SK-N-SH (cell line): ENCODE results near the gene HNRNPF. TPM values are rescaled to one million over a fixed set of nuclear protein-coding genes. Genes with fewer than 3 reads are reported as not detected.

Source experiments
- CTCF ChIA-PET: fragments of 300-600, 350-600 bp; formaldehyde crosslinking; extraction: SDS; loops from one replicate; lab custom pipeline; 2021; lab: Yijun Ruan, JAX
- POLR2A ChIA-PET: fragments of 350-600 bp; sonication (Branson Sonifier 250); formaldehyde crosslinking; extraction: SDS; loops from one replicate; lab custom pipeline; 2020; ENCODE audit warnings: antibody characterized with exemption, inconsistent platforms; lab: Yijun Ruan, JAX
- DNase-seq: peaks from one replicate; pipeline ENCODE4 v3.0.0; 2012
- H2AFZ ChIP-seq: fragments of 200-600 bp; sonication (generic); 2 replicates; pipeline ENCODE4 v1.8.1; 2016; ENCODE audit warnings: antibody characterized with exemption, mild to moderate bottlenecking, low read depth
- H3F3A ChIP-seq: fragments of 200-600 bp; sonication (generic); replicated peaks from 2 replicates; pipeline ENCODE3; 2016; ENCODE audit warnings: antibody characterized with exemption, mild to moderate bottlenecking; ENCODE audit not compliant: insufficient read depth
- H3K27ac ChIP-seq, 2 experiments: fragments of 200-500 bp in 1 of 2; fragments of 200-600 bp in 1 of 2; sonication (Bioruptor generic) in 1 of 2; sonication (generic), shearing (Covaris generic) in 1 of 2; 2 replicates each; pipeline versions ENCODE4 v1.5.1 to v1.6.1; 2014 to 2016; ENCODE audit warnings: low read depth in 2 of 2, inconsistent platforms in 1 of 2, low read length in 1 of 2, mild to moderate bottlenecking in 1 of 2, mixed read lengths in 1 of 2
- H3K27me3 ChIP-seq: fragments of 200-600 bp; sonication (generic), shearing (Covaris generic); 2 replicates; pipeline ENCODE4 v1.6.1; 2016; ENCODE audit warnings: mixed run types; ENCODE audit not compliant: insufficient read depth
- H3K36me3 ChIP-seq, 2 experiments: fragments of 200-500 bp in 1 of 2; fragments of 200-600 bp in 1 of 2; sonication (Bioruptor generic) in 1 of 2; sonication (generic) in 1 of 2; replicated peaks in 1 of 2; 2 replicates each; pipeline versions ENCODE3 to v1.5.1; 2014 to 2016; ENCODE audit warnings: low read length in 1 of 2, mild to moderate bottlenecking in 1 of 2; ENCODE audit not compliant: insufficient read depth in 2 of 2, control insufficient read depth in 1 of 2
- H3K4me1 ChIP-seq, 2 experiments: fragments of 200-500 bp in 1 of 2; fragments of 200-600 bp in 1 of 2; sonication (Bioruptor generic) in 1 of 2; sonication (generic), shearing (Covaris generic) in 1 of 2; 2 replicates each; pipeline versions ENCODE4 v1.5.1 to v1.6.1; 2014 to 2016; ENCODE audit warnings: low read depth in 1 of 2, low read length in 1 of 2, mixed run types in 1 of 2; ENCODE audit not compliant: insufficient read depth in 2 of 2, control insufficient read depth in 1 of 2
- H3K4me2 ChIP-seq: fragments of 200-600 bp; sonication (generic), shearing (Covaris generic); 2 replicates; pipeline ENCODE4 v1.6.1; 2017; ENCODE audit warnings: mixed run types
- H3K4me3 ChIP-seq, 2 experiments: fragments of 200-500 bp in 1 of 2; fragments of 200-600 bp in 1 of 2; sonication (Bioruptor generic) in 1 of 2; sonication (generic), shearing (Covaris generic) in 1 of 2; 2 replicates each; pipeline versions ENCODE4 v1.5.1 to v1.8.1; 2014 to 2016; ENCODE audit warnings: low read depth in 2 of 2, inconsistent platforms in 1 of 2, low read length in 1 of 2, mild to moderate bottlenecking in 1 of 2, mixed read lengths in 1 of 2, moderate library complexity in 1 of 2
- H3K79me2 ChIP-seq: fragments of 200-600 bp; sonication (generic); 2 replicates; pipeline ENCODE4 v1.8.1; 2017; ENCODE audit warnings: mild to moderate bottlenecking; ENCODE audit not compliant: insufficient read depth
- H3K9ac ChIP-seq: fragments of 200-600 bp; sonication (generic); 2 replicates; pipeline ENCODE4 v1.6.1; 2017; ENCODE audit warnings: mixed run types
- H3K9me2 ChIP-seq: fragments of 200-600 bp; sonication (generic); 2 replicates; pipeline ENCODE4 v1.6.1; 2017; ENCODE audit warnings: mixed run types
- H3K9me3 ChIP-seq: fragments of 200-600 bp; sonication (generic); 2 replicates; pipeline ENCODE4 v1.6.1; 2017; ENCODE audit warnings: mixed run types, mild to moderate bottlenecking, moderate library complexity
- H4K20me1 ChIP-seq: fragments of 200-600 bp; sonication (generic); 2 replicates; pipeline ENCODE4 v1.6.1; 2017; ENCODE audit warnings: mild to moderate bottlenecking, mixed run types; ENCODE audit not compliant: insufficient read depth
- ELF1 ChIP-seq: IDR thresholded peaks from 2 replicates; pipeline ENCODE4 v1.4.0; 2012
- EZH2phosphoT487 ChIP-seq: fragments of 200-600 bp; sonication (generic); IDR thresholded peaks from 2 replicates; pipeline ENCODE4 v1.6.1; 2017; ENCODE audit warnings: low read depth, mixed run types, mild to moderate bottlenecking, antibody characterized with exemption, moderate library complexity, borderline replicate concordance
- FOXJ3 ChIP-seq: sonication (generic); formaldehyde crosslinking; IDR thresholded peaks from 2 replicates; pipeline ENCODE4 v1.5.1; 2020; ENCODE audit warnings: mild to moderate bottlenecking, missing genetic modification reagents
- GABPA ChIP-seq: IDR thresholded peaks from 2 replicates; pipeline ENCODE4 v1.4.0; 2012; ENCODE audit warnings: low read depth, mild to moderate bottlenecking
- JUND ChIP-seq: IDR thresholded peaks from 2 replicates; pipeline ENCODE4 v1.4.0; 2012
- RFX5 ChIP-seq: IDR thresholded peaks from 2 replicates; pipeline ENCODE4 v1.6.1; 2012; ENCODE audit warnings: mild to moderate bottlenecking, improper control_type of control experiment, low read length
- SIN3A ChIP-seq: IDR thresholded peaks from 2 replicates; pipeline ENCODE4 v1.6.1; 2012; ENCODE audit warnings: low read depth, mild to moderate bottlenecking, low read length, moderate library complexity, borderline replicate concordance
- WGBS: methylation state at CpG from one replicate; pipeline ENCODE4 v1.1.6; 2017; ENCODE audit warnings: low lambda C conversion rate; 5-methylcytosine and 5-hydroxymethylcytosine counted together
- polyA plus RNA-seq, 3 experiments: library from polyadenylated mRNA; depleted of rRNA; stranded (reverse); fragments of >200 nt; gene quantifications; 2 replicates each; pipeline ENCODE4 v1.2.3, GENCODE V29; 2012
- TF ChIP-seq, protein P1 (sequence below): IDR thresholded peaks from 2 replicates; pipeline ENCODE4 v1.6.1; 2012; ENCODE audit warnings: mild to moderate bottlenecking, low read depth, low read length, moderate library complexity
- TF ChIP-seq, protein P2 (sequence below): fragments of 150-350 bp; IDR thresholded peaks from 2 replicates; pipeline ENCODE4 v1.6.1; 2017; ENCODE audit warnings: antibody characterized with exemption, low read length, low read depth, borderline replicate concordance
- TF ChIP-seq, protein P3 (sequence below): fragments of 200-600 bp; sonication (generic); IDR thresholded peaks from 2 replicates; pipeline ENCODE4 v1.6.1; 2017; ENCODE audit warnings: antibody characterized with exemption, mild to moderate bottlenecking, moderate library complexity

The HNRNPF gene
- polyA plus RNA-seq, 1 of the 3 experiments (the other 2 are of a cell fraction) = 195 TPM

DNA sequence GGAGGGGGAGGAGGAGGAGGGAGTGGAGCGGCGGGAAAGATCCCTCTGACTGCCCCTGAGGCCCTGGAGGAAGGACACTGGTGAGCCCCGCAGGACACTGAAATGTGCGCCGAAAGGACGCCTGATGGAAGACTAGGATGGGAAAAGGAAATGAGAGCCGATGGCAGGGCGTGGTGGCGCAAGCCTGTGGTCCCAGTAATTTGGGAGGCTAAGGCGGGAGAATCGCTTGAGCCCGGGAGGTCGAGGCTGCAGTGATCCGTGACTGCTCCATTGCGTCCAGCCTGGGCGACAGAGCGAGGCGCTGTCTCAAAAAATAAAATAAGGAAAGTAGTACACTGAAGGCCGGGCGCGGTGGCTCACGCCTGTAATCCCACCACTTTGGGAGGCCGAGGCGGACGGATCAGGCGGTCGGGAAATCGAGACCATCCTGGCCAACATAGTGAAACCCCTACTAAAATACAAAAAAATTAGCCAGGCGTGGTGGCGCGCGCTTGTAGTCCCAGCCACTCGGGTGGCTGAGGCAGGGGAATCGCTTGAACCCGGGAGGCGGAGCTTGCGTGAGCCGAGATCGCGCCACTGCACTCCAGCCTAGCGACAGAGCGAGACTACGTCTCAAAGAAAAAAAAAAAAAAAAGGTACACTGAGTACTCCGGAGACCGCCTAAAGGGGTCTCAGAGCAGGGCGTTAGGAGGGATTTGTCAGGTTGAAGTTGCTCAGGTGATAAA lies 561 bp upstream of the HNRNPF start (continued):
- no peak for TF ChIP-seq EZH2phosphoT487
- TF ChIP-seq SIN3A = no peak
- TF ChIP-seq ELF1 = no peak
- TF ChIP-seq, protein P1, sequence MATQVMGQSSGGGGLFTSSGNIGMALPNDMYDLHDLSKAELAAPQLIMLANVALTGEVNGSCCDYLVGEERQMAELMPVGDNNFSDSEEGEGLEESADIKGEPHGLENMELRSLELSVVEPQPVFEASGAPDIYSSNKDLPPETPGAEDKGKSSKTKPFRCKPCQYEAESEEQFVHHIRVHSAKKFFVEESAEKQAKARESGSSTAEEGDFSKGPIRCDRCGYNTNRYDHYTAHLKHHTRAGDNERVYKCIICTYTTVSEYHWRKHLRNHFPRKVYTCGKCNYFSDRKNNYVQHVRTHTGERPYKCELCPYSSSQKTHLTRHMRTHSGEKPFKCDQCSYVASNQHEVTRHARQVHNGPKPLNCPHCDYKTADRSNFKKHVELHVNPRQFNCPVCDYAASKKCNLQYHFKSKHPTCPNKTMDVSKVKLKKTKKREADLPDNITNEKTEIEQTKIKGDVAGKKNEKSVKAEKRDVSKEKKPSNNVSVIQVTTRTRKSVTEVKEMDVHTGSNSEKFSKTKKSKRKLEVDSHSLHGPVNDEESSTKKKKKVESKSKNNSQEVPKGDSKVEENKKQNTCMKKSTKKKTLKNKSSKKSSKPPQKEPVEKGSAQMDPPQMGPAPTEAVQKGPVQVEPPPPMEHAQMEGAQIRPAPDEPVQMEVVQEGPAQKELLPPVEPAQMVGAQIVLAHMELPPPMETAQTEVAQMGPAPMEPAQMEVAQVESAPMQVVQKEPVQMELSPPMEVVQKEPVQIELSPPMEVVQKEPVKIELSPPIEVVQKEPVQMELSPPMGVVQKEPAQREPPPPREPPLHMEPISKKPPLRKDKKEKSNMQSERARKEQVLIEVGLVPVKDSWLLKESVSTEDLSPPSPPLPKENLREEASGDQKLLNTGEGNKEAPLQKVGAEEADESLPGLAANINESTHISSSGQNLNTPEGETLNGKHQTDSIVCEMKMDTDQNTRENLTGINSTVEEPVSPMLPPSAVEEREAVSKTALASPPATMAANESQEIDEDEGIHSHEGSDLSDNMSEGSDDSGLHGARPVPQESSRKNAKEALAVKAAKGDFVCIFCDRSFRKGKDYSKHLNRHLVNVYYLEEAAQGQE = no peak
- TF ChIP-seq RFX5 = 0 out of 2 replicates have a peak, but pooled peaks have one; percentile 36
- no peak for TF ChIP-seq JUND
- no peak for TF ChIP-seq FOXJ3
- TF ChIP-seq GABPA = no peak

DNA sequence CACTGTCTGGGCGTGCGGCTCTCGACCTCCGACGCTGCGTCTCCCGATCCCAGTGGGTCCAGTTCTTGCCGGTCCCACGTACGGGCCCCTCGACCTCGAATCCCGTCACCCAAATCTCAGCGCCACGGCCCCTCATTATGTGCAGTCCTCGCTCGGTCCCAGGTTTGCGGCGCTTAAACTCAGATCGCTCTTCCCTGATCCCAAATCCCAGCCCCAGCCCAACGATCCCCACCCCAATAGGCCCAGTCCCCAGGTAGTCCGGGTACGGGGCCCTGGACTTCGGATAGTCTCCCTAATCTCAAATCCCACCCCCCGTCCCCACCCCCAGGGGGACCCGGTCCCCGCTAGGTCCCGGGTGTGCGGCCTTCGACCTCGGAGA lies 666 bp downstream of the HNRNPF start:
- Histone ChIP-seq H3K9ac (peak overlapping the region; percentile 99), H3K27me3 (no peaks in the 10 kb centered on the region), H3K36me3 (peaks cover 0 to 15% of the 10 kb centered on the region in 2 experiments), H3K9me3 (no peaks in the 10 kb centered on the region), H4K20me1 (peaks cover 45% of the 10 kb centered on the region), H3K79me2 (peaks cover 56% of the 10 kb centered on the region), H3K4me2 (peak overlapping the region; percentile 98), H3K4me1 (peaks cover 11 to 12% of the 10 kb centered on the region in 2 experiments; a peak in 2 of 4 replicates), H2AFZ (no peak overlapping the region), H3K4me3 (peak overlapping the region; percentile 67 to 86), H3K9me2 (no peaks in the 10 kb centered on the region), H3F3A (peaks cover 18% of the 10 kb centered on the region), H3K27ac (peak overlapping the region; percentile 92 to 97)
- ChIA-PET POLR2A (interaction anchor here (0.9 to 1.4 kb wide), 2 partner anchors 10 to 12 kb away, joined by 3 to 4 read pairs; no protein-coding TSS in a partner anchor), CTCF (interaction anchor here (0.6 to 1.8 kb wide), 4 partner anchors 11 to 202 kb away, joined by 3 to 6 read pairs (median 5); partner anchors contain the start of gene ZNF487)
- TF ChIP-seq, protein P2, sequence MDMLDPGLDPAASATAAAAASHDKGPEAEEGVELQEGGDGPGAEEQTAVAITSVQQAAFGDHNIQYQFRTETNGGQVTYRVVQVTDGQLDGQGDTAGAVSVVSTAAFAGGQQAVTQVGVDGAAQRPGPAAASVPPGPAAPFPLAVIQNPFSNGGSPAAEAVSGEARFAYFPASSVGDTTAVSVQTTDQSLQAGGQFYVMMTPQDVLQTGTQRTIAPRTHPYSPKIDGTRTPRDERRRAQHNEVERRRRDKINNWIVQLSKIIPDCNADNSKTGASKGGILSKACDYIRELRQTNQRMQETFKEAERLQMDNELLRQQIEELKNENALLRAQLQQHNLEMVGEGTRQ = no peak
- TF ChIP-seq, protein P3, sequence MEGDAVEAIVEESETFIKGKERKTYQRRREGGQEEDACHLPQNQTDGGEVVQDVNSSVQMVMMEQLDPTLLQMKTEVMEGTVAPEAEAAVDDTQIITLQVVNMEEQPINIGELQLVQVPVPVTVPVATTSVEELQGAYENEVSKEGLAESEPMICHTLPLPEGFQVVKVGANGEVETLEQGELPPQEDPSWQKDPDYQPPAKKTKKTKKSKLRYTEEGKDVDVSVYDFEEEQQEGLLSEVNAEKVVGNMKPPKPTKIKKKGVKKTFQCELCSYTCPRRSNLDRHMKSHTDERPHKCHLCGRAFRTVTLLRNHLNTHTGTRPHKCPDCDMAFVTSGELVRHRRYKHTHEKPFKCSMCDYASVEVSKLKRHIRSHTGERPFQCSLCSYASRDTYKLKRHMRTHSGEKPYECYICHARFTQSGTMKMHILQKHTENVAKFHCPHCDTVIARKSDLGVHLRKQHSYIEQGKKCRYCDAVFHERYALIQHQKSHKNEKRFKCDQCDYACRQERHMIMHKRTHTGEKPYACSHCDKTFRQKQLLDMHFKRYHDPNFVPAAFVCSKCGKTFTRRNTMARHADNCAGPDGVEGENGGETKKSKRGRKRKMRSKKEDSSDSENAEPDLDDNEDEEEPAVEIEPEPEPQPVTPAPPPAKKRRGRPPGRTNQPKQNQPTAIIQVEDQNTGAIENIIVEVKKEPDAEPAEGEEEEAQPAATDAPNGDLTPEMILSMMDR = peak; percentile 16; the same call in 1 of the 2 replicates
- 0% methylated on average over 7 of the region's 31 CpGs for WGBS
- no peak for DNase-seq
